ENCODE data around the gene RAB39A.
A peak's percentile ranks its signal among the peaks of the same experiment; 100 is the strongest.
"Not testable (repeated sequence)": the region's sequence is repeated elsewhere in the genome, so short reads cannot be mapped to it uniquely, and the experiment has no call there.

Gene RAB39A, protein sequence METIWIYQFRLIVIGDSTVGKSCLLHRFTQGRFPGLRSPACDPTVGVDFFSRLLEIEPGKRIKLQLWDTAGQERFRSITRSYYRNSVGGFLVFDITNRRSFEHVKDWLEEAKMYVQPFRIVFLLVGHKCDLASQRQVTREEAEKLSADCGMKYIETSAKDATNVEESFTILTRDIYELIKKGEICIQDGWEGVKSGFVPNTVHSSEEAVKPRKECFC

DNA sequence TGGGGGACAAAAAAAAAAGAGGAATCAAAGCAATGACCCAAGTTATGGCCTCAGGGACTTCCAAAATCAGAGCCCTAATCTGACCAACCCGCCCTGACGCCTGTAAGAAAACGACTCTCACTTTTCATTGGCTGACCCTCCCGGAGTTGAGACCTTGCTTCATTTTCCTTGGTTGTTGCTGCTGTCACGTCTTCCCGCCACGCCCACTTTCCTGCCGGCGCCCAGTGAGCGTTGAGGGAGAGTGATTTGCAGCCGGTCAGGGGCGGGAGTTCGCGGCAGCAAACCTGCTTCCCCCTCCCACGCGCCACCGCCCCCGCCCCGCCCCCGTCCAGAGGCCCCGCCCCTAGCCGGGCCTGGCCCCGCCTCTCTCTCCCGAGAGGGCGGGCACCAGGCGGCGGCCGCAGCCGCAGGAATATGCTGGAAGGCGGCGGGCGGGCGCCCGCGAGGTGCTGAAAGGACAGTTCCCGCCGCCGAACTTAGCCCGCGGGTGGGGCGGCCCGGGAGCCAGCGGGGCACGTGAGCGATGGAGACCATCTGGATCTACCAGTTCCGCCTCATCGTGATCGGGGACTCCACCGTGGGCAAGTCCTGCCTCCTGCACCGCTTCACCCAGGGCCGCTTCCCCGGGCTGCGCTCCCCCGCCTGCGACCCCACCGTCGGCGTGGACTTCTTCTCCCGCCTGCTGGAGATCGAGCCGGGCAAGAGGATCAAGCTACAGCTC is at the start of gene RAB39A:
TSS of gene RAB39A (plus strand) at position 403 of the 721 bp plus-strand sequence. CDS start at position 524, 121 bp downstream.
- TF ChIP-seq, protein P1, sequence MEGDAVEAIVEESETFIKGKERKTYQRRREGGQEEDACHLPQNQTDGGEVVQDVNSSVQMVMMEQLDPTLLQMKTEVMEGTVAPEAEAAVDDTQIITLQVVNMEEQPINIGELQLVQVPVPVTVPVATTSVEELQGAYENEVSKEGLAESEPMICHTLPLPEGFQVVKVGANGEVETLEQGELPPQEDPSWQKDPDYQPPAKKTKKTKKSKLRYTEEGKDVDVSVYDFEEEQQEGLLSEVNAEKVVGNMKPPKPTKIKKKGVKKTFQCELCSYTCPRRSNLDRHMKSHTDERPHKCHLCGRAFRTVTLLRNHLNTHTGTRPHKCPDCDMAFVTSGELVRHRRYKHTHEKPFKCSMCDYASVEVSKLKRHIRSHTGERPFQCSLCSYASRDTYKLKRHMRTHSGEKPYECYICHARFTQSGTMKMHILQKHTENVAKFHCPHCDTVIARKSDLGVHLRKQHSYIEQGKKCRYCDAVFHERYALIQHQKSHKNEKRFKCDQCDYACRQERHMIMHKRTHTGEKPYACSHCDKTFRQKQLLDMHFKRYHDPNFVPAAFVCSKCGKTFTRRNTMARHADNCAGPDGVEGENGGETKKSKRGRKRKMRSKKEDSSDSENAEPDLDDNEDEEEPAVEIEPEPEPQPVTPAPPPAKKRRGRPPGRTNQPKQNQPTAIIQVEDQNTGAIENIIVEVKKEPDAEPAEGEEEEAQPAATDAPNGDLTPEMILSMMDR (IDR thresholded peaks at IDR 0.05), result no peak
- Histone ChIP-seq H3K9me3 (no peaks in the 10 kb centered on the region), H3K36me3 (no peaks in the 10 kb centered on the region), H3K27me3 (peaks cover 0 to 30% of the 10 kb centered on the region in 2 donors), H3K27ac (no peak within 1 kb of the TSS), H3K4me1 (peaks cover 0 to 15% (median 9%) of the 10 kb centered on the region in 4 donors), H3K4me3 (peak within 1 kb of the TSS; percentile 23 to 36)
- intact Hi-C loops (cut with DNase I; ENCODE audit: low total_unique reads), result no loop called here
- peak; percentile 81 to 87 for DNase-seq

DNA sequence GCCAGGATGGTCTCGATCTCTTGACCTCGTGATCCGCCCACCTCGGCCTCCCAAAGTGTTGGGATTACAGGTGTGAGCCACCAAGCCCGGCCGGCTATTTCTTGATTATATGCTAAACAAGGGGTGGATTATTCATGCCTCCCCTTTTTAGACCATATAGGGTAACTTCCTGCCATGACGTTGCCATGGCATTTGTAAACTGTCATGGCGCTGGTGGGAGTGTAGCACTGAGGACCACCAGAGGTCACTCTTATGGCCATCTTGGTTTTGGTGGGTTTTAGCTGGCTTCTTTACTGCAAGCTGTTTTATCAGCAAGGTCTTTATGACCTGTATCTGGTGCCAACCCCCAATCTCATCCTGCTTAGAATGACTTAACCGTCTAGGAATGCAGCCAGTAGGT is 46.8 kb upstream of the RAB39A start:
- H3K27ac ChIP-seq; intact Hi-C loops (cut with DNase I; ENCODE audit: low total_unique reads); DNase-seq: not testable (repeated sequence)

DNA sequence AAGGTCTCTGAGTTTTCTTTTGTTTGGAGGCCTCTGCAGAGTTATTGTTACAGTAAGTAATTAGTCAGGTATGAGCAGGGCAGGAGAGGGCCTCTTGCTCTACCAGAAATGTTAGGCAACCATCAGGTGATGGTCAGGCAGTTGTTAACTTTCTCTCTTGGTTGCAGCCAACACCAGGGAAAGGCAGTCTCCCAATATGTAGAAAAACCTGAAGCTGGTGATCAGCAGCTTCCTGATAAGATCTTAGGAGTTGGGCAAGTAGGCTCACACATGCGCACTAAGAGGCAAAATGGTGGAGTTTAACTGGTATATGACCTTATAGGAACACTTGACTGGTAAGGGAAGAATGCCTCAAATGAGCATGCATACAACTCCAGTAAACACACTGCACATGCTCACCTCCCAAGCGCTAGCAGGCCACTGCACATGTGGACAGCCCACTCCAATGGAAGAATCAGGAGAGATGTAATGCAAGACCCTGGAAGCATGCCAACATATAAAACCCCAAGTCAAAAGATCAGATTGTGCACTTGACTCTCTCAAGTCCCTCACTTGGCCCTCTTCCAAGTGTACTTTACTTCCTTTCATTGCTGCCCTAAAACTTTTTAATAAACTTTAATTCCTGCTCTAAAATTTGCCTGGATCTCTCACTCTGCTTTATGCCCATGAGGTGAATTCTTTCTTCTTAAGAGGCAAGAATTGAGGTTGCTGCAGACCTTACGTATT is 46.0 kb upstream of the RAB39A start:
- no peak overlapping the region for H3K4me3 ChIP-seq
- intact Hi-C loops (cut with DNase I; ENCODE audit: low total_unique reads), result no loop called here
- H3K27ac ChIP-seq, result no peak overlapping the region
- no peaks in the 10 kb centered on the region for H3K36me3 ChIP-seq
- TF ChIP-seq, protein P1 (IDR thresholded peaks at IDR 0.05), result no peak
- no peaks in the 10 kb centered on the region for H3K9me3 ChIP-seq
- no peaks in the 10 kb centered on the region for H3K27me3 ChIP-seq
- no peak for DNase-seq
- no peaks in the 10 kb centered on the region for H3K4me1 ChIP-seq

More for the DNA sequence above, 46.8 kb upstream of the RAB39A start:
- not testable (repeated sequence) for H3K27me3 ChIP-seq, H3K36me3 ChIP-seq, H3K4me3 ChIP-seq, H3K9me3 ChIP-seq, H3K4me1 ChIP-seq

DNA sequence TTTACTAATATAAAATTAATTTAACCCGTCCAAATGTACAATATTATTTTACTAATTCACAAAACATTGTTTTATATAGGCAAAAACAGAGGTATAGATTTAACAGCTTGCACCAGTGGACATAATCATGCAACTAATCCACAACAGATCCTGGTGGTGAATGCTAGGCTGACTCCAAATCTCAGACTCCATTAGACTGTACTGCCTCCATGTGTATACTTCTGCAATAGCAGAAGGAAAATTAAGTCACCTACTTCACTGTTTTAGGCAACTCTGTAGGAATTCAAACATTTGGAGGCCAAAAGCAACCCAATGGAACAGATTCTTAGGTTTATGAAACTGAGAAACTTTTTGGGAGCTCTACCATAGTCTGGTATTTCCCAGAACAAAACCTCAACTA is 30.0 kb upstream of the RAB39A start:
- H3K36me3 ChIP-seq, result no peaks in the 10 kb centered on the region
- H3K9me3 ChIP-seq, result no peaks in the 10 kb centered on the region
- TF ChIP-seq, protein P1 (IDR thresholded peaks at IDR 0.05), result peak; percentile 37 to 54
- no peak for DNase-seq
- no peaks in the 10 kb centered on the region for H3K27me3 ChIP-seq
- no peak overlapping the region for H3K27ac ChIP-seq
- H3K4me1 ChIP-seq, result no peaks in the 10 kb centered on the region
- H3K4me3 ChIP-seq, result no peak overlapping the region
- intact Hi-C loops (cut with DNase I; ENCODE audit: low total_unique reads), result no loop called here

DNA sequence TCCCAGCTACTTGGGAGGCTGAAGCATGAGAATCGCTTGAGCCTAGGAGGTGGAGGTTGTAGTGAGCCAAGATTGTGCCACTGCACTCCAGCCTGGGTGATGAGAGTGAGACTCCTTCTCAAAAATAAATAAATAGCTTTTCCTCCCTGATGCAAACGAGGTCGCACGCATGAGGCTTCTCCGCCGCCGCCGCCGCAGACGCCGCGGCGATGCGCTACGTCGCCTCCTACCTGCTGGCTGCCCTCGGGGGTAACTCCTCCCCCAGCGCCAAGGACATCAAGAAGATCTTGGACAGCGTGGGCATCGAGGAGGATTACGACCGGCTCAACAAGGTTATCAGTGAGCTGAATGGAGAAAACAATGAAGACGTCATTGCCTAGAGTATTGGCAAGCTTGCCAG is 20.0 kb upstream of the RAB39A start:
- intact Hi-C loops (cut with DNase I; ENCODE audit: low total_unique reads), result no loop called here
- Histone ChIP-seq H3K4me1 (no peaks in the 10 kb centered on the region), H3K36me3 (no peaks in the 10 kb centered on the region), H3K27me3 (no peaks in the 10 kb centered on the region), H3K27ac (no peak overlapping the region), H3K4me3 (no peak overlapping the region), H3K9me3 (no peaks in the 10 kb centered on the region)
- no peak for DNase-seq
- TF ChIP-seq, protein P1 (IDR thresholded peaks at IDR 0.05), result no peak

DNA sequence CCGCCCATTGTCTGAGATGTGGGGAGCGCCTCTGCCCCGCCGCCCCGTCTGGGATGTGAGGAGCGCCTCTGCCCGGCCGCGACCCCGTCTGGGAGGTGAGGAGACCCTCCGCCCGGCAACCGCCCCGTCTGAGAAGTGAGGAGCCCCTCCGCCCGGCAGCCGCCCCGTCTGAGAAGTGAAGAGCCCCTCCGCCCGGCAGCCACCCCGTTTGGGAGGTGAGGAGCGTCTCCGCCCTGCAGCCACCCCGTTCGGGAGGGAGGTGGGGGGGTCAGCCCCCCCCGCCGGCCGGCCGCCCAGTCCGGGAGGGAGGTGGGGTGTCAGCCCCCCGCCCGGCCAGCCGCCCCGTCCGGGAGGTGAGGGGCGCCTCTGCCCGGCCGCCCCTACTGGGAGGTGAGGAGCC is 15.8 kb upstream of the RAB39A start:
- DNase-seq; intact Hi-C loops (cut with DNase I; ENCODE audit: low total_unique reads); H3K4me1 ChIP-seq; H3K27ac ChIP-seq; H3K4me3 ChIP-seq; H3K27me3 ChIP-seq; H3K9me3 ChIP-seq; H3K36me3 ChIP-seq: not testable (repeated sequence)

Measured in tibial artery (tissue), 4 donors.